ENCODE results near the gene HIVEP1. TPM values are rescaled to one million over a fixed set of nuclear protein-coding genes. Genes with fewer than 3 reads are reported as not detected.

Gene HIVEP1
- total and polyA plus RNA-seq, 2 of the 8 experiments (the other 6 are each of a cell fraction or from before 2014, with no cell fraction given) = 22.6 to 23.1 TPM

- no peak for TF ChIP-seq CTBP2 (IDR thresholded peaks at IDR 0.05; ENCODE audit: borderline replicate concordance, insufficient read depth, insufficient read length, low read length)
- no peak for TF ChIP-seq NANOG (IDR thresholded peaks at IDR 0.05; ENCODE audit: insufficient read depth, low read depth, low read length, poor library complexity, severe bottlenecking)
- no peak for TF ChIP-seq SUZ12 (IDR thresholded peaks at IDR 0.05; ENCODE audit: low read length)
- TF ChIP-seq POLR2A (IDR thresholded peaks at IDR 0.05; ENCODE audit: control extremely low read depth in 1 of 2, low read depth in 2 of 2, low read length in 2 of 2) = no peak
- TF ChIP-seq POLR2AphosphoS5 (IDR thresholded peaks at IDR 0.05; ENCODE audit: low read depth, low read length) = no peak
- no peak for TF ChIP-seq FOSL1 (IDR thresholded peaks at IDR 0.05; ENCODE audit: insufficient read depth, low read depth, low read length)
- TF ChIP-seq TBP (IDR thresholded peaks at IDR 0.05; ENCODE audit: low read depth, low read length) = no peak
- no peak for TF ChIP-seq CEBPB (IDR thresholded peaks at IDR 0.05; ENCODE audit: low read depth, low read length)
- no peak for TF ChIP-seq CHD1 (IDR thresholded peaks at IDR 0.05; ENCODE audit: low read depth, low read length)
- TF ChIP-seq MAX (IDR thresholded peaks at IDR 0.05) = no peak
Observed at GRCh38 chr6:12097791-12098190, 85.7 kb downstream of the HIVEP1 start (continued).
